Esophagus muscularis mucosa (tissue), 2 donors: Measurements from ENCODE around the gene IFT88.

Source experiments
- POLR2A ChIP-seq: fragments of 450-650 bp; IDR thresholded peaks from one replicate; pipeline ENCODE4 v1.6.1; 2017; ENCODE audit warnings: antibody characterized with exemption, moderate library complexity, mild to moderate bottlenecking, low read depth
- POLR2AphosphoS5 ChIP-seq, 2 donors: sonication (generic); formaldehyde crosslinking; IDR thresholded peaks; one replicate each; pipeline ENCODE4 v1.6.1; 2017; ENCODE audit warnings: antibody characterized with exemption in 2 of 2

DNA sequence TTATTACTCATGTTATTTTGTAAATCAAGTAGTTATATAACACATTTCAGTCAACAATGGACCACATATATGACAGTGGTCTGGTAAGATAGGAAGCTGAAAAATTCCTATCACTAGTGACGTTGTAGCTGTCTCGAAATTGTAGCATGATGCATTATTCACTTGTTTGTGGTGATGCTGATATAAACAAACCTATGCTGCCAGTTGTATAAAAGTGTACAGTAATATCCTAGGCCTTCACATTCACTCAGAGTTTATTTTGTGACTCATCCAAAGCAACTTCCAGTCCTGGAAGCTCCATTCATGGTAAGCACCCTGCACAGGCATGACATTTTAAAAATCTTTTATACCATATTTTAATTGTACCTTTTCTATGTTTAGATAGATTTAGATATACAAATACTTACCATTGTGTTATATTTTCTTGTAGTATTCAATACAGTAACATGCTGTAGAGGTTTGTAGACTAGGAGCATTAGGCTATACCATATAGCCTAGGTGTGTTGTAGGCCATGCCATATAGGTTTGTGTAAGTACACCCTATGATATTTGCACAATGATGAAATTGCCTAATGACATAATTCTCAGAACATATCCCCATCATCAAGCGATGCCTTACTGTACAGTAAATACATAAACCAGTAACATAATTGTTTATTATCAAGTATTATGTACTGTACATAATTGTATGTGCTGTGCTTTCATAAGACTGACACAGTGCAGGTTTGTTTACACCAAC, 49.3 kb downstream of the IFT88 start:
- no peak for TF ChIP-seq POLR2A
- no peak for TF ChIP-seq POLR2AphosphoS5 (IDR thresholded peaks at IDR 0.05)
